Activated CD8-positive, alpha-beta memory T cell treated with anti-CD3 and anti-CD28 coated beads for 4 hours (primary cell): ENCODE data around the gene SLC25A20.
"Not testable (repeated sequence)": the region's sequence is repeated elsewhere in the genome, so short reads cannot be mapped to it uniquely, and the experiment has no call there.

Experiments
- DNase-seq, 2 donors: peaks; one replicate each; pipeline ENCODE4 v3.0.0-alpha.2; 2020; ENCODE audit warnings: low read depth in 2 of 2

The SLC25A20 gene

DNA sequence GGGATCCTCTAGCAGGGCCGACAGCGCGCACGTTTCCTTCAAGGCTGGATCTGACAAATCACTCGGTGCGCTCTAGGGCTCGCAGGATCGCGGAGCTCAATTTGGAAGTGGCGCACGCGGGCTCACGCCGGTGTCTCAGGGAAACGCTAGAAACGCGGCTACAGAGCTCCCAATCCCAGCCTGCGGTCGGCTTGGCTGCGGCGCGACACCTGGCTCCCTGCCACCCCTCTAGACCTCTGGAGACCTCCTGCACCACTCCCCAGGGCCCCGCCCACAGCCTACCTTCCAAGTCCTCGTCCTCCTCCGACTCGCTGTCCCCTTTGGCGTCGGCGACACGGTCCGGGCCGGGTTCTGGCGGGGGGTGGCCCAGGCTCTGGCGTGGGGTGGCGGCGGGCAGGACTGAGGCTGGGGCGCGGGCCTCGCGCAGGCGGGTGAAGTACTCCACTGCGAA, 51.6 kb downstream of the SLC25A20 start:
- peak; percentile 18 to 19 for DNase-seq

DNA sequence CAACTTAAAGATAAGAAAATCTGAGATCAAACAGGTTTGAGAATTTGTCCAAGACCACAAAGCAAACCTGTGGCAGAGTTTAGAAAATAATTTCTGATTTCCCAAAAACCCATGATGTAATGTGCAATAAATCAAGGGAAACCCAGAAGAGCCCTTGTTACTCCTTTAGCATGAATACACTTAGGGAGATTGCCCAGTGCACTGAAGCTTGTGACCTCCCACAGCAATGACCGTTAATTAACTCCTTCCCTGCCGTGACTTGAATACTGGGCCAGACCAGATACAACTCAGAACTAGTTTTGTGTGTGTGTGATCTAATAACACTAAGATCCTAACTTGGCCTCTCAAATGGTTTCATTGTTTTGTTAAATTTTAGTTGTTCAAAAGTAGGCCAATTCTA, 53.5 kb downstream of the SLC25A20 start:
- DNase-seq, result no peak

DNA sequence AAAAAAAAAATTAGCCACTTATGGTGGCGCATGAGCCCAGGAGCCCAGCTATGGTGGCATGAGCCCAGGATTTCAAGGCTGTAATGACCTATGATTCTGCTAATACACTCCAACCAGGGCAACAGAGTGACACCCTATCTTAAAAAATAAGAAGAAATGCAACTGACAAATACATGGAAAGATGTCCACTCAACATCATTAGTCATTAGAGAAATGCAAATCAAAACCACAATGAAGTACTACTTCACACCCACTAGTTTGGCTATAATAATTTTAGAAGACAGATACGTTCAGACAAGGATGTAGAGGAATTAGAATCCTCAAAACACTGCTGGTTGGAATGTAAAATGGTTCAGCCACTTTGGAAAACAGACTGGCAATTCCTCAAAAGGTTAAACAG, 61.5 kb downstream of the SLC25A20 start:
- no peak for DNase-seq

DNA sequence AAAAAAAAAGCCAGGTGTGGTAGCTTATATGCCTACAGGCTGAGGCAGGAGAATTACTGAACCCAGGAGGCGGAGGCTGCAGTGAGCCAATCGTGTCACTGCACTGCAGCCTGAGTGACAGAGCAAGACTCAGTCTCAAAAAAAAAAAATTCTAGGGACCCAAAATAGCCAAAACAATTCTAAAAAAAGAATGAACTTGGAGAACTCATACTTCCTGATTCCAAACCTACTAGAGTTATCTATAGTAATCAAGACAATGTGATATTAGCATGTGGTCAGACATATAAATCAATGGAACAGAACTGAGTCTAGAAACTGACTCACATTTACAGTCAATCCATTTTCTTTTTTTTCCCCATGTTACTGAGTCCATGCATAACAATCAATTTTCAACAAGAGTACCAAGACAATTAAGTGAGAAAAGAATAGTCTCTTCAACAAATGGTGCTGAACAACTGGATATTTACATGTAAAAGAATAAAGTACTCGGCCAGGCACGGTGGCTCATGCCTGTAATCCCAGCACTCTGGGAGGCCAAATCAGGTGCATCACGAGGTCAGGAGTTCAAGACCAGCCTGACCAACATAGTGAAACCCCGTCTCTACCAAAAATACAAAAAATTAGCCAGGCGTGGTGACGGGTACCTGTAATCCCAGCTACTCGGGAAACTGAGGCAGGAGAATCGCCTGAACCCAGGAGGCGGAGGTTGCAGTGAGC, 62.9 kb downstream of the SLC25A20 start:
- no peak for DNase-seq

DNA sequence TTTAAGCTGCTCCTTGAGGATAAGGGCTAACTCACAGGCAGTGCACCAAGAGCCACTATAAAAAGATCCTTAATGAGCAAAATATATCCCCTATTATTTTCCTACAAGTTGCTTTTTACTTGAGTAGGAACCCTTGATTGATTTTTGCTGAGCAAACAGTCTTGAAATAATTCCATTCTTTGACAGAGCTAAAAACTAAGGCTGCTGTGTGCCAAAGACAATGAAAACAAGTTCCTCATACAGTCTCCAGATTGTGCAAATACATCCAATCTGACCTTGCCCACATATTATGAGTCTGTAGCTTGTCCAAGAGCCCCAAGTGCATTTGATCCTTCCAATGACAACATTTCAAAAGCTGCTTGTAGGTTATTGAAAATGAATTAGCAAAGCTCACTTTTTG, 66.0 kb downstream of the SLC25A20 start:
- no peak for DNase-seq

DNA sequence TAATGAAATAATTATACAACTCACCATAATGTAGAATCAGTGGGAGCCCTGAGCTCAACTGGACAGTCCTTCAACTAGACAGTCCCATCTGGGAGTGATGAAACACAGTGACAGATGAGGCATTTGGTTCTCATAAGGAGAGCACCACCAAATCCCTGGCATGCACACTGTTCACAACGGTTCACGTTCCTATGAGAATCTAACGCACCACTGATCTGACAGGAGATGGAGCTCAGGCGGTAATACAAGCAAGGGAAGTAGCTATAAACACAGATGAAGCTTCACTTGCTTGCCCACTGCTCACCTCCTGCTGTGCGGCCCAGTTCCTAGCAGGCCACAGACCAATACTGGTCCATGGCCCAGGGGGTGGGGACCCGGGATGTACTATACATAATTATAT, 68.0 kb downstream of the SLC25A20 start:
- no peak for DNase-seq

DNA sequence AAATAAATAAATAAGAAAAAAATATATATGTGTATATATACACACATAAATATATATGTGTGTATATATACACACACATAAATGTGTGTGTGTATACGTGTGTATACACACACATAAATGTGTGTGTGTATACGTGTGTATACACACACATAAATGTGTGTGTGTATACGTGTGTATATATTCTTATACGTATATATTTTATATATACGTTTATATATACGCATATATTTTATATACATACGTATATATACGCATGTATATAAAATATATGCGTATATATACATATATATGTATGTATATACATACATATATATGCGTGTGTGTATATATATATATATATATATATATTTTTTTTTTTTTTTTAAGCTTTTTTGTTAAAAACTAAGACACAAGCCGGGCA, 69.2 kb downstream of the SLC25A20 start:
- DNase-seq, result not testable (repeated sequence)

DNA sequence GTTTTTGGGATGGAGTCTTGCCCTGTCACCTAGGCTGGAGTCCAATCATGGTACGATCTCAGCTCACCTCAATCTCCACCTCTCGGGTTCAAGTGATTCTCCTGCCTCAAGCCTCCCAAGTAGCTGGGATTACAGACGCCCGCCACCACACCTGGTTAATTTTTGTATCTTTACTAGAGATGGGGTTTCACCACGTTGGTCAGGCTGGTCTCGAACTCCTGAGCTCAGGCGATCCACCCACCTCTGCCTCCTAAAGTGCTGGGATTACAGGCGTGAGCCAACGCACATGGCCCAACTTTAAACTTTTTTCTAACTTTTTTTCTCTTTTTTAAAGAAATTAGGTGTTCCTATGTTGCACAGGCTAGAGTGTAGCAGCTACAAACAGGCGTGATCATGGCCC, 70.8 kb downstream of the SLC25A20 start:
- not testable (repeated sequence) for DNase-seq

DNA sequence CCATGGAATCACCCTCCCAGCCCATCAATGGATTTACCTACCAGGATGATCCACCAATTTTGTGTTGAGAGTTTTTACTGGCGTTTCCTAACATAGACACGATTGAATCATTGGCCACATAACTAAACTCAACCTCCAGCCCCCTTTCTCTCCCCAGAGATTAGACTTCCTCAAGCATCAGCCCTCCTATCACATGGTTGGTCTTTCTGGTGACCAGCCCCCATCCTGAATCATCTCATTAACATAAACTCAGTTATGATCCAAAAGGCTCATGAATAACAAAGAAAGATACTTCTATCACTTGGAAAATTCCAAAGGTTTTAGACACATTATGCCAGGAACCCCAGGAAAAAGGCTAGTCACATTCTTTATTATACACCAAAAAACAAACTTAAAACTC, 72.2 kb downstream of the SLC25A20 start:
- DNase-seq, result no peak

DNA sequence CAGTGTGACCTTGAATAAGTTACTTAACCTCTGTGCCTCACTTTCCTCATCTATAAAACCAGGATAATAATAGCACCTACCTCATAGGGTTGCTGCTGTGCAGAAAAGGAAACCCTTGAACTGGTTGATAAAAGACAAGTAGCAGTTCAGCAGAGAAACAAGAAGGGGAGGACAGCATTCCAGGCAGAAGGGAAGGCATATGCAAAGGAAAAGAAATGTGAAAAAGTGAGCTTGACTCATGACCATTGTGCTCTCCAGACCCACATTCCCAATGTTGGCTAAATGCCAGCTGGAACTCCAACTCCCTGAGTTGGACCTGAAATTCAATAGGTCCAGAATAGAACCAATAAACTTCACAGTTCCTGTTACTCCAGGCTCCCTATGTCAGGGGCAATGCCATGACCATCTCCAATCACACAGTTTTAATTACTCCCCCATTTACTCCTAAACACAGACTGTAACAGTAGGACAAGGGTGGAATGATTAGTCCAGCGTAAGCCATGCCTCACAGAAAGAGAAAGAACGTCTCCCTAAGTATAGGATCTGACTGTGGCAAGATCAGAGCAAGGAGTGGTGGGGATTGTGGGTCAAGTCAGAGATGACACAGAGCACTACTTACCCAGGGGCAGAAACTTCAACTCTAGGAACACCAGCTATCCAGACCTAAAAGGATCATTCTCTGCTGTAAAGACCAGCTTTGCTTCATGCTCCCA, 77.9 kb downstream of the SLC25A20 start:
- DNase-seq, result no peak

DNA sequence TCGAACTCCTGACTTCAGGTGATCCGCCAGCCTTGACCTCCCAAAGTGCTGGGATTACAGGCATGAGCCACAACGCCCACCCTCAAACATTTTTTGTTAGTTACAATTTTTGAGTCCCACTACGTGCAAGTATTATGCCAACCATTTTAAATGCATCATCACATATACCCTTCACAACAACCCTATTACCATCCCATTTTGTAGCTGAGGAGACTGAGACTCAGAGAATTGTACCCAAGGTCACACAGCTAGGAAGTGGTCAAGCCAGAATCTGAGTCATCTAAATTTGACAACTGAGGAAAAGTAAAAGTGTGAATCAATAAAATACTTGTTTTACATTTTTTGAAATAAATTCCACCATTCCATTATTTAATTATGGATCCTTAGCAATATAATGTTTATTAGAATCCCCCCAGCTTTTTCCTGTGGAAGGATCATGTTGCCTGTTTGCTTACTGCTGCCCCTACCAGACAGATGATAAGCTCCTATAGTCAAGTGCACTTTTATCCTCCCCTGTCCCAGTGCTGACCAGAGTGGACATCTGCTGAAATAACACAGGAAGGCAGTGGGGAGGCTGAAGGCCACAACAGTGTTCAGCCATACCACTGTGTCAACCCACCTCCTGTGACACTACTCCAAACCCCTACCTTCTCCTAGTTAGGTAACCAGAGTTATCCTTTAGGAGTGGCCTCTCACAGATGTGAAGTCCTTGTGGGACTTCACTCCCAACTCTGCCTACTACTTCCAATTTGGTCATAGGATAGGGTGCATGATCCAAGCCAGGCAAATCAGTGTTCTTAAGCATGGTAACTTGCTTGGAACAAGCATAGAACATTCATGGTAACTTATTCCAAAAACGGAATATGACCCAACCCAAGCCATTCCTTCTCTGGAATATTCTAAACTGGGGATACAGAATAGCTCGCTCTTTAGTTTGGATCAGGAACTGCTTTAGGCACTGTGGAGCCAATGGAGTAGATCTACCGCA, 79.2 kb downstream of the SLC25A20 start:
- DNase-seq, result no peak

DNA sequence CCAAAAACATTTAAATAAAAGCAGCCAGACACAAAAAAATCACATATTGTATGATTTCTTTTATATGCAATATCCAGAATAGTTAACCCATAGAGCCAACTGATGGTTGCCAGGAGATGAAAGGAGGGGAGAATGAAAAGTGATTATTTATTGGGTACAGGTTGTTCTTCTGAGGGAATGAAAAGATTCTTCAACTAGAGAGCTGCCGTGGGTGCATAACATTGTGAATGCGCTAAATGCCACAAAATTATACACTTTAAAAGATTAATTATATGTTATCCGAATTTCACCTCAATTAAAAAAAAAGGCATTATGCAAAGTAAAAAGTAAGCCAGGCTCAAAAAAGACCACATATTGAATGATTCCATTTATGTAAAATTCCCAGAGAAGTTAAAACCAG, 87.2 kb downstream of the SLC25A20 start:
- DNase-seq, result no peak
